Erythroblast (primary cell): ENCODE results near the gene BCL7A.

Experiments
- GATA1 ChIP-seq: IDR thresholded peaks from 2 replicates; pipeline ENCODE4 v1.6.1; 2011; ENCODE audit warnings: low read depth, mild to moderate bottlenecking, control low read depth, low read length, moderate library complexity
- POLR2A ChIP-seq: IDR thresholded peaks from 2 replicates; pipeline ENCODE4 v1.6.1; 2011; ENCODE audit warnings: mild to moderate bottlenecking, low read length

DNA sequence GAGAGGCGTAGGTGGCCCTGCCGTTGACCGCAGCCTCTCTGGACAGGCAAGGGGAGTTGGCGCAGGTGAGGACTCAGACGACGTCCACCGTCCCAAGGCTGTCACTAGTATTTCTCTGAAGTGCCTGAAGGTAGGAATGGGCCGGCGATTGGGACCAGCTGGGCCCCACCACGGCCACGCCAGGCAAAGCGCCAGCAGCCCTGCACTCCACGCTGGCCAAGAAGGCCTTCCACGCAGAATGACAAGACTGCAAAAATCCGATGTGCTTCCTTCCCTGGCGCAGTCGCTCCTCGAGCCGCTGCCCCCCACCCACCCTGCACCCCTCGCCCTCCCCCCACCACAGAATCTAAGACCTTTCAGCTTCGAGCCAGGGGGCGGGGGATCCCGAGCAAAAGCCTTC is 39.6 kb downstream of the BCL7A start:
- no peak for TF ChIP-seq POLR2A
- no peak for TF ChIP-seq GATA1
